ENCODE data around the gene KNSTRN. TPM values are rescaled to one million over a fixed set of nuclear protein-coding genes. Genes with fewer than 3 reads are reported as not detected.

The KNSTRN gene
- total and polyA plus RNA-seq, 2 of the 13 experiments (the other 11 are each of a cell fraction or from before 2014, with no cell fraction given): 20.3 to 62.3 TPM

DNA sequence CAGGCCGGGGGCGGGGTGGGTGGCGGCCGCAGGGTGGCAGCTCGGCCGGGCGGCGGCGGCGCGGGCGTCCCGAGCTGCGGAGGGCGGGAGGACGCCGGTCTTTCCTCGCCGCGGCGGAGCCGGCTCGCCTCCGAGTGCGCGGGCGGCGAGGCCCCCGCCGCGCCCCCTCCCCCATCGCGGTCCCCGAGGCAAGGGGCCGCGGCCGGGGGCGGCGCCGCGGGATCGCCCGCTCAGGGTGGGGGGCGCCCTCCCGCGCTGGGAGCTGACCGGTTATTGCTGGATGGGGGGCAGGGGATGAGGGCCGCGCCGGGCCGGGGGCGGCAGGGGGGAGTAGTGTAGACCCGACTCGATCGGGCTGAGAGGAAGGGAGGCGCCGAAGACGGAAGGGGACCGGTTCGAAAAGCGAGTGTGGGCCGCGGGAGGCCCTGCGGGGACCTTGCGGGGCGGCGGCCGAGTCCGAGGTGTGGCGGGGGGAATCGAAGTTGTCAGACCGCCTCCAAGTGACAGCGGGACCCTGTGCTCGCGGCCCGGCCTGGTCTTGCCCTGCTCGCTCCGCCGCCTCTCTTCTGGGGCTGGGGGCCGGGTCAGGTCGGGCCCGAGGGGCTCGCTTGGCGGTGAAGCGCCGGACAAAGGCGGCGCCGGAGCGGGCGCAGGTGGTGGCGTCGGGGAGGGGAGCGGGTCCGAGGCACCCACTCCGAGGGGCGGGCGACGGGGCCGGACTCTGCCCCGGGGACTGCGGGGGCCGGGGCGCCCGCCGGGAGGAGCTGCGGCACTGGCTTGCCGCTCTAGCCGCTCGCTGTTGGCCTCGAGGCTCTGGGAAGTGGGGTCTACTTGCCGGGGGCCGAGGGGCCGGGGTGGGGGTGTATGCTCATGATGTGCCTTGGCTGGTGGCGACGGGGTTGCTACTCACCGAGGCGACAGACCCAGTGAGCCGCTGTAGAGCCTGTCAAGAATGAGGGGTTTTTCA is 59.3 kb downstream of the KNSTRN start (continued):
- TF ChIP-seq, protein P1, sequence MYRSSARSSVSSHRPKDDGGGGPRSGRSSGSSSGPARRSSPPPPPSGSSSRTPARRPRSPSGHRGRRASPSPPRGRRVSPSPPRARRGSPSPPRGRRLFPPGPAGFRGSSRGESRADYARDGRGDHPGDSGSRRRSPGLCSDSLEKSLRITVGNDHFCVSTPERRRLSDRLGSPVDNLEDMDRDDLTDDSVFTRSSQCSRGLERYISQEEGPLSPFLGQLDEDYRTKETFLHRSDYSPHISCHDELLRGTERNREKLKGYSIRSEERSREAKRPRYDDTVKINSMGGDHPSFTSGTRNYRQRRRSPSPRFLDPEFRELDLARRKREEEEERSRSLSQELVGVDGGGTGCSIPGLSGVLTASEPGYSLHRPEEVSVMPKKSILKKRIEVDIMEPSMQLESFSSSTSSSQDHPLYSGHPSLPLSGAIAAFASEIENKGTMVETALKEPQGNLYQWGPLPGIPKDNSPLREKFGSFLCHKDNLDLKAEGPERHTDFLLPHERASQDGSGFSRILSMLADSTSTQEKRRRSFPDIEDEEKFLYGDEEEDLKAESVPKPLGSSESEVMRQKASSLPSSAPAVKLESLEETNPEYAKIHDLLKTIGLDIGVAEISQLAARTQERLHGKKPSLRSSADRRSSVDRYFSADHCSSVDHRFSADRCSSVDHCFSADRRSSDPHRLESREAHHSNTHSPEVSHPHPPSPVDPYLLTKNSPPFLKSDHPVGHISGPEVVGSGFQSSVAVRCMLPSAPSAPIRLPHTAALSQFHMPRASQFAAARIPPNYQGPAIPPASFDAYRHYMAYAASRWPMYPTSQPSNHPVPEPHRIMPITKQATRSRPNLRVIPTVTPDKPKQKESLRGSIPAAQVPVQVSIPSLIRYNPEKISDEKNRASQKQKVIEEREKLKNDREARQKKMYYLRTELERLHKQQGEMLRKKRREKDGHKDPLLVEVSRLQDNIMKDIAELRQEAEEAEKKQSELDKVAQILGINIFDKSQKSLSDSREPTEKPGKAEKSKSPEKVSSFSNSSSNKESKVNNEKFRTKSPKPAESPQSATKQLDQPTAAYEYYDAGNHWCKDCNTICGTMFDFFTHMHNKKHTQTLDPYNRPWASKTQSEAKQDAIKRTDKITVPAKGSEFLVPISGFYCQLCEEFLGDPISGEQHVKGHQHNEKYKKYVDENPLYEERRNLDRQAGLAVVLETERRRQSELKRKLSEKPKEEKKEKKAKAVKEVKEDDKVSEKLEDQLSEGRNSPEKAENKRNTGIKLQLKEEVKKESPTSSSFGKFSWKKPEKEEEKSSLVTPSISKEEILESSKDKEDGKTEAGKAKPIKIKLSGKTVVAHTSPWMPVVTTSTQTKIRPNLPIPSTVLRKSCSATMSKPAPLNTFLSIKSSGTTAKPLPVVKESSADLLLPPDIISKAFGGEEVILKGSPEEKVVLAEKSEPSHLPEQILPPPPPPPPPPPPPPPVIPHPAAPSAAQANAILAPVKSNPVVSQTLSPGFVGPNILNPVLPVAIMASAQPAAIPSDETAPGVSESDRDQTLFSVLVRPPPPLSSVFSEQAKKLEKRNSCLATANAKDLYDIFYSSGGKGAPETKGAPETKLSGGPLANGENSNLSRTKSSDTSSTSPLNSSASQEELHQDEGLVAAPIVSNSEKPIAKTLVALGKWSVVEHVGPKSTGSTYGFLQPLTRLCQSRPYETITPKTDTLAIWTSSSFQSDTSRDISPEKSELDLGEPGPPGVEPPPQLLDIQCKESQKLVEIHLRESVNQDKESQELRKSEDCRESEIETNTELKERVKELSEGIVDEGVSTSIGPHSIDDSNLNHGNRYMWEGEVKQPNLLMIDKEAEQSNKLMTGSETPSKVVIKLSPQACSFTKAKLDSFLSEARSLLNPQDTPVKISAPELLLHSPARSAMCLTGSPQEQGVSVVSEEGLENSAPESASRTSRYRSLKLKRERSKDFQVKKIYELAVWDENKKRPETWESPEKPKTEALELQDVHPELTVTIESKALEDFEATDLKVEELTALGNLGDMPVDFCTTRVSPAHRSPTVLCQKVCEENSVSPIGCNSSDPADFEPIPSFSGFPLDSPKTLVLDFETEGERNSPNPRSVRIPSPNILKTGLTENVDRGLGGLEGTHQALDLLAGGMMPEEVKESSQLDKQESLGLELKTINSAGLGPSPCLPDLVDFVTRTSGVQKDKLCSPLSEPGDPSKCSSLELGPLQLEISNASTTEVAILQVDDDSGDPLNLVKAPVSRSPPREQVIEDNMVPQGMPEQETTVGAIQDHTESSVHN (CRISPR knock-in tag; IDR thresholded peaks at IDR 0.05): no peak
- TF ChIP-seq MTA3 (CRISPR knock-in tag; IDR thresholded peaks at IDR 0.05) (no peak), SRSF9 (IDR thresholded peaks at IDR 0.05; ENCODE audit: borderline replicate concordance, insufficient read depth, low read depth, low read length, poor library complexity, severe bottlenecking) (no peak), ZNF652 (CRISPR knock-in tag; IDR thresholded peaks at IDR 0.05; ENCODE audit: borderline replicate concordance, low read depth) (no peak), TAF15 (IDR thresholded peaks at IDR 0.05; ENCODE audit: low read depth, low read length, poor library complexity, severe bottlenecking) (no peak), ESRRA (CRISPR knock-in tag; IDR thresholded peaks at IDR 0.05; ENCODE audit: low read depth) (no peak), ZSCAN20 (CRISPR knock-in tag; IDR thresholded peaks at IDR 0.05; ENCODE audit: borderline replicate concordance) (peak; percentile 36; the same call in 1 of the 2 replicates), ATF7-NPFF (CRISPR knock-in tag; IDR thresholded peaks at IDR 0.05; ENCODE audit: low read depth) (no peak), ZNF44 (CRISPR knock-in tag; IDR thresholded peaks at IDR 0.05) (no peak), GABPA (IDR thresholded peaks at IDR 0.05; ENCODE audit: low read depth, low read length) (no peak), GABPA (CRISPR knock-in tag; IDR thresholded peaks at IDR 0.05; ENCODE audit: low read depth) (no peak), ZNF446 (CRISPR knock-in tag; IDR thresholded peaks at IDR 0.05) (0 out of 2 replicates have a peak, but pooled peaks have one; percentile 40)
- TF ChIP-seq, protein P2, sequence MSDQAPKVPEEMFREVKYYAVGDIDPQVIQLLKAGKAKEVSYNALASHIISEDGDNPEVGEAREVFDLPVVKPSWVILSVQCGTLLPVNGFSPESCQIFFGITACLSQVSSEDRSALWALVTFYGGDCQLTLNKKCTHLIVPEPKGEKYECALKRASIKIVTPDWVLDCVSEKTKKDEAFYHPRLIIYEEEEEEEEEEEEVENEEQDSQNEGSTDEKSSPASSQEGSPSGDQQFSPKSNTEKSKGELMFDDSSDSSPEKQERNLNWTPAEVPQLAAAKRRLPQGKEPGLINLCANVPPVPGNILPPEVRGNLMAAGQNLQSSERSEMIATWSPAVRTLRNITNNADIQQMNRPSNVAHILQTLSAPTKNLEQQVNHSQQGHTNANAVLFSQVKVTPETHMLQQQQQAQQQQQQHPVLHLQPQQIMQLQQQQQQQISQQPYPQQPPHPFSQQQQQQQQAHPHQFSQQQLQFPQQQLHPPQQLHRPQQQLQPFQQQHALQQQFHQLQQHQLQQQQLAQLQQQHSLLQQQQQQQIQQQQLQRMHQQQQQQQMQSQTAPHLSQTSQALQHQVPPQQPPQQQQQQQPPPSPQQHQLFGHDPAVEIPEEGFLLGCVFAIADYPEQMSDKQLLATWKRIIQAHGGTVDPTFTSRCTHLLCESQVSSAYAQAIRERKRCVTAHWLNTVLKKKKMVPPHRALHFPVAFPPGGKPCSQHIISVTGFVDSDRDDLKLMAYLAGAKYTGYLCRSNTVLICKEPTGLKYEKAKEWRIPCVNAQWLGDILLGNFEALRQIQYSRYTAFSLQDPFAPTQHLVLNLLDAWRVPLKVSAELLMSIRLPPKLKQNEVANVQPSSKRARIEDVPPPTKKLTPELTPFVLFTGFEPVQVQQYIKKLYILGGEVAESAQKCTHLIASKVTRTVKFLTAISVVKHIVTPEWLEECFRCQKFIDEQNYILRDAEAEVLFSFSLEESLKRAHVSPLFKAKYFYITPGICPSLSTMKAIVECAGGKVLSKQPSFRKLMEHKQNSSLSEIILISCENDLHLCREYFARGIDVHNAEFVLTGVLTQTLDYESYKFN (CRISPR knock-in tag; conservative IDR thresholded peaks at IDR 0.05): 0 out of 2 replicates have a peak, but pooled peaks have one; percentile 21
- TF ChIP-seq, protein P3, sequence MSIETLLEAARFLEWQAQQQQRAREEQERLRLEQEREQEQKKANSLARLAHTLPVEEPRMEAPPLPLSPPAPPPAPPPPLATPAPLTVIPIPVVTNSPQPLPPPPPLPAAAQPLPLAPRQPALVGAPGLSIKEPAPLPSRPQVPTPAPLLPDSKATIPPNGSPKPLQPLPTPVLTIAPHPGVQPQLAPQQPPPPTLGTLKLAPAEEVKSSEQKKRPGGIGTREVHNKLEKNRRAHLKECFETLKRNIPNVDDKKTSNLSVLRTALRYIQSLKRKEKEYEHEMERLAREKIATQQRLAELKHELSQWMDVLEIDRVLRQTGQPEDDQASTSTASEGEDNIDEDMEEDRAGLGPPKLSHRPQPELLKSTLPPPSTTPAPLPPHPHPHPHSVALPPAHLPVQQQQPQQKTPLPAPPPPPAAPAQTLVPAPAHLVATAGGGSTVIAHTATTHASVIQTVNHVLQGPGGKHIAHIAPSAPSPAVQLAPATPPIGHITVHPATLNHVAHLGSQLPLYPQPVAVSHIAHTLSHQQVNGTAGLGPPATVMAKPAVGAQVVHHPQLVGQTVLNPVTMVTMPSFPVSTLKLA (IDR thresholded peaks at IDR 0.05): no peak
